T-helper 2 cell treated with Interferon-gamma antibody and Interleukin-4, amounts not matched to agents 5 μg/mL and 100 μg/mL, for 36 hours (primary cell): ENCODE results near the gene DIS3L2.
A peak's percentile ranks its signal among the peaks of the same experiment; 100 is the strongest.
"Not testable (repeated sequence)": the region's sequence is repeated elsewhere in the genome, so short reads cannot be mapped to it uniquely, and the experiment has no call there.

ENCODE experiments used
- DNase-seq: peaks from one replicate; pipeline ENCODE4 v3.0.0; 2021; ENCODE audit warnings: low spot score
- H3K27ac Mint-ChIP-seq: one replicate; pipeline ENCODE4 v1.8.0; 2021; ENCODE audit warnings: mild to moderate bottlenecking, mixed read lengths
- H3K27me3 Mint-ChIP-seq: one replicate; pipeline ENCODE4 v1.8.0; 2021; ENCODE audit warnings: low read depth, mixed read lengths
- H3K36me3 Mint-ChIP-seq: one replicate; pipeline ENCODE4 v1.8.0; 2021; ENCODE audit warnings: low read depth, mixed read lengths
- H3K4me1 Mint-ChIP-seq: one replicate; pipeline ENCODE4 v1.8.0; 2021; ENCODE audit warnings: low read depth, mixed read lengths
- H3K4me3 Mint-ChIP-seq: one replicate; pipeline ENCODE4 v1.8.0; 2022; ENCODE audit warnings: mild to moderate bottlenecking, moderate library complexity, mixed read lengths
- H3K9me3 Mint-ChIP-seq: one replicate; pipeline ENCODE4 v1.8.0; 2021; ENCODE audit warnings: mixed read lengths

The DIS3L2 gene

GRCh38 chr2:232304236-232304635 is 342.7 kb downstream of the DIS3L2 start:
- Mint-ChIP-seq H3K36me3 (peaks cover 2% of the 10 kb centered on the region), H3K27ac (no peak overlapping the region), H3K27me3 (no peaks in the 10 kb centered on the region), H3K4me1 (peaks cover 13% of the 10 kb centered on the region), H3K4me3 (no peak overlapping the region), H3K9me3 (no peaks in the 10 kb centered on the region)
- DNase-seq = no peak

- H3K27ac Mint-ChIP-seq = no peak overlapping the region
- peaks cover 5% of the 10 kb centered on the region for H3K36me3 Mint-ChIP-seq
- H3K4me1 Mint-ChIP-seq = peaks cover 31% of the 10 kb centered on the region
- no peaks in the 10 kb centered on the region for H3K27me3 Mint-ChIP-seq
- DNase-seq = no peak
- peaks cover 3% of the 10 kb centered on the region for H3K9me3 Mint-ChIP-seq
- no peak overlapping the region for H3K4me3 Mint-ChIP-seq
These were observed 345.3 kb downstream of the DIS3L2 start for GRCh38 chr2:232306741-232307305.

DNA sequence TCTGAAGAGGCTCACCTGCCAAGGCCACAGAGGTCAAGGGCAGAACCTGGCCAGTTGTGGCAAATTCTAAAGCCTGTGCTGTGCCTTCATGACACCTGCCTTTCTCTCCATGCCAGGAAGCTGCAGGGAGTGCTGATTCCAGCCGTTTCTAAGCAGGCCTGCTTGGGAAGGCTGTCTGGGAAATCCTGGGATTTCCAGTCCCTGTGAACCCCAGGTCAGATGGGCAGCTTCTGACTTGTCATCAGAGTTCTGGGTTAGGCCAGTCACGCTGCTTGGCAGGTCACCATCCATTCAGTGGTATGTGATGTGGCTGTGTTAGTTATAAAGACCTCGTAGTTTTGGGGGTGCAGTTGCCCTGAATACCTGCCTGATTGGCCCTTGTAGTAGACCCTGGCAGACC is 346.3 kb downstream of the DIS3L2 start:
- Mint-ChIP-seq H3K36me3 (peaks cover 14% of the 10 kb centered on the region), H3K27me3 (no peaks in the 10 kb centered on the region), H3K9me3 (peaks cover 13% of the 10 kb centered on the region), H3K4me3 (no peak overlapping the region), H3K4me1 (peaks cover 32% of the 10 kb centered on the region), H3K27ac (no peak overlapping the region)
- no peak for DNase-seq

DNA sequence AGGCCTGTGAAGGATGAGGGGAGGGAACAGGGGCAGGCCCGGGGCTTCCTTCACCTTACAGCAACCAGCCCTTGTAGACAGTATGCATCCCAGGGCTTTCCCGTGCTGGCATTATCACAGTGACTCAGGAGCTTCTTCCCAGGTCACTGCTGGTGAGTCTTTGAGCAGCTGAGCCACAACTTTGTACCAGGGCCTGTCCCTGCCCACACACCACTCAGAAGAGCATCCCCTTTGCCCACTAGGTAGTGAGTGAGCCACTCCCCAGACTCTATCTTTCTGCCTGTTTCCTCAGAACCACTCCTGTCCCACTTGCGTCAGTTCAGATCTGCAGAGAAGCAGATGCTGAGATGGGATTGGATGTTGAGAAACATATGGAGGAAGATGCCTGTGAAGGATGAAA is 347.5 kb downstream of the DIS3L2 start:
- peak overlapping the region; percentile 18 for H3K4me3 Mint-ChIP-seq

GRCh38 chr2:232309592-232309991 is 348.1 kb downstream of the DIS3L2 start:
- no peaks in the 10 kb centered on the region for H3K27me3 Mint-ChIP-seq
- H3K9me3 Mint-ChIP-seq = peaks cover 25% of the 10 kb centered on the region
- H3K4me3 Mint-ChIP-seq = peak overlapping the region; percentile 54
- DNase-seq = no peak
- peaks cover 43% of the 10 kb centered on the region for H3K4me1 Mint-ChIP-seq
- peaks cover 25% of the 10 kb centered on the region for H3K36me3 Mint-ChIP-seq
- peak overlapping the region; percentile 74 for H3K27ac Mint-ChIP-seq

More for the DNA sequence above, 347.5 kb downstream of the DIS3L2 start:
- H3K27me3 Mint-ChIP-seq = no peaks in the 10 kb centered on the region
- peaks cover 38% of the 10 kb centered on the region for H3K4me1 Mint-ChIP-seq
- H3K36me3 Mint-ChIP-seq = peaks cover 24% of the 10 kb centered on the region
- H3K9me3 Mint-ChIP-seq = peaks cover 23% of the 10 kb centered on the region
- H3K27ac Mint-ChIP-seq = peak overlapping the region; percentile 69
- DNase-seq = no peak

DNA sequence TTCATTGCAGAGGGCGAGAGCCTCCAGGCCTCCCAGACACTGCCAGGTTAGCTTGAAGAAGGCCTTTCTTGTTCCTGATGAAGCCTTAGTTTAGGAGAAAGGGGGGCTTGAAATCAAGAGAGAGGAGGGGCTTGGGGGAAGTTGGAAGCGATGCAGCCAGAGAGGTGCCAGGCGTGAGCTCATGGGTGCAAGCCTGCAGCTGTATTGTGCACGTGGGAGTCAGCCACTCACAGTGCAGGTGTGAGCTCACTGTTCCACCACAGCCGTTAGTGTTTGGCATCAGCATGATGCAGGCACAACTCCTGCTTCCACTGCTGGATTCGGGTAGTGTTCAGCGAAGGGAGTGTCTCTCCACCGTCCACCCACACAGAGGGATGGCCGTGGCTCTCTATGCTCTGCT is 348.6 kb downstream of the DIS3L2 start:
- peaks cover 49% of the 10 kb centered on the region for H3K4me1 Mint-ChIP-seq

GRCh38 chr2:232310696-232311095 is 349.2 kb downstream of the DIS3L2 start:
- H3K4me1 Mint-ChIP-seq = peaks cover 54% of the 10 kb centered on the region
- H3K9me3 Mint-ChIP-seq = peaks cover 26% of the 10 kb centered on the region
- H3K27me3 Mint-ChIP-seq = no peaks in the 10 kb centered on the region
- peak overlapping the region; percentile 54 for H3K4me3 Mint-ChIP-seq
- DNase-seq = no peak
- peaks cover 27% of the 10 kb centered on the region for H3K36me3 Mint-ChIP-seq
- peak overlapping the region; percentile 74 for H3K27ac Mint-ChIP-seq

More for the DNA sequence above, 348.6 kb downstream of the DIS3L2 start:
- peak overlapping the region; percentile 54 for H3K4me3 Mint-ChIP-seq
- H3K27me3 Mint-ChIP-seq = no peaks in the 10 kb centered on the region
- peak overlapping the region; percentile 74 for H3K27ac Mint-ChIP-seq
- no peak for DNase-seq
- peaks cover 26% of the 10 kb centered on the region for H3K9me3 Mint-ChIP-seq
- peaks cover 27% of the 10 kb centered on the region for H3K36me3 Mint-ChIP-seq

- DNase-seq, H3K27me3 Mint-ChIP-seq: not testable (repeated sequence)
- Mint-ChIP-seq H3K27ac (peak overlapping the region; percentile 33), H3K36me3 (peaks cover 29% of the 10 kb centered on the region), H3K4me1 (peaks cover 69% of the 10 kb centered on the region), H3K9me3 (peaks cover 26% of the 10 kb centered on the region), H3K4me3 (peak overlapping the region; percentile 48)
These were observed 352.1 kb downstream of the DIS3L2 start for GRCh38 chr2:232313645-232314044.

DNA sequence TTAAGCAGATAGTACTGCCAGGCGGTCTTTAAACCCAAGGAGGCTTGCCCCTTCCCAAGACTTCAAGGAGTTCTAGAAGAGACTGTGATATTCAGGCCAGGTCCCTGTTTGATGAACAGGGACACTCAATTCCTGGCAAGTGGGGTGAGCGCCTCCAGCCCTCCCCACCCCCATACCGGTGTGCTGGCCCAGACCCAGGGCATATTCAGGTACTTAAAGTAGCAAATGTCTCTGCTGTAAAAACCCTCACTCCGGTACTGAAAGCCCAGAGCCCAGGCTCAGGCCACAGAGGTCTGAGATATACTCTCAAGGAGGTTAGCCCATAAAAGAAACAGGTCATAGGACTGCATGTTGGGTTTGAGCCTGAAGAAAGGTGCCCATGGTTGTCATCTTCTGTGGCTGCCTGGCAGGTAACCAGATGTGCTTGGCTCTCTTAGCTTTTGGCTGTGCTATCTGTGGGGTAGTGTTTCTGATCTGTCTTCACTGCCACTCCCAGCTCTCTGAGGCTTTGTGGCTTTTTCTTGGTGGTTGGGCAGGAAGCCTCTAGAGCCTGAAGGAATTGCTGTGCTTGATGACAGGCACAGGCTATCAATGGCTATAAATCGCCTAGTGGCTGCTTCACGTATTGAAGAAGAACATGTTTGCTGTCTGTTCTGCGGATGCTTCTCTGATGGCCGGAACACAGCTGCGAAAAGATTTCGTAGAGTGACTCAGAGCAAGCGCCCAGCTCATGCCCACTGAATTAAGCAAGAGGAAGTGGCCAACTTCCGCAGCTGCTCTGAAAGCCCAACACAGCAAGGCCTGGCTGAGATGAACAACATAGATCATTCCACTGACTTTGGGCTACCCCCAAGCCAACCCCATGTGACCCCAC is 353.8 kb downstream of the DIS3L2 start:
- Mint-ChIP-seq H3K4me3 (peak overlapping the region; percentile 84), H3K4me1 (peaks cover 62% of the 10 kb centered on the region), H3K27ac (peak overlapping the region; percentile 97), H3K9me3 (peaks cover 26% of the 10 kb centered on the region), H3K36me3 (peaks cover 29% of the 10 kb centered on the region), H3K27me3 (no peaks in the 10 kb centered on the region)
- DNase-seq = peak; percentile 79

GRCh38 chr2:232315923-232316299 is 354.4 kb downstream of the DIS3L2 start:
- H3K36me3 Mint-ChIP-seq = peaks cover 29% of the 10 kb centered on the region
- peak overlapping the region; percentile 97 for H3K27ac Mint-ChIP-seq
- H3K4me1 Mint-ChIP-seq = peaks cover 62% of the 10 kb centered on the region
- no peaks in the 10 kb centered on the region for H3K27me3 Mint-ChIP-seq
- no peak for DNase-seq
- peak overlapping the region; percentile 84 for H3K4me3 Mint-ChIP-seq
- H3K9me3 Mint-ChIP-seq = peaks cover 26% of the 10 kb centered on the region

DNA sequence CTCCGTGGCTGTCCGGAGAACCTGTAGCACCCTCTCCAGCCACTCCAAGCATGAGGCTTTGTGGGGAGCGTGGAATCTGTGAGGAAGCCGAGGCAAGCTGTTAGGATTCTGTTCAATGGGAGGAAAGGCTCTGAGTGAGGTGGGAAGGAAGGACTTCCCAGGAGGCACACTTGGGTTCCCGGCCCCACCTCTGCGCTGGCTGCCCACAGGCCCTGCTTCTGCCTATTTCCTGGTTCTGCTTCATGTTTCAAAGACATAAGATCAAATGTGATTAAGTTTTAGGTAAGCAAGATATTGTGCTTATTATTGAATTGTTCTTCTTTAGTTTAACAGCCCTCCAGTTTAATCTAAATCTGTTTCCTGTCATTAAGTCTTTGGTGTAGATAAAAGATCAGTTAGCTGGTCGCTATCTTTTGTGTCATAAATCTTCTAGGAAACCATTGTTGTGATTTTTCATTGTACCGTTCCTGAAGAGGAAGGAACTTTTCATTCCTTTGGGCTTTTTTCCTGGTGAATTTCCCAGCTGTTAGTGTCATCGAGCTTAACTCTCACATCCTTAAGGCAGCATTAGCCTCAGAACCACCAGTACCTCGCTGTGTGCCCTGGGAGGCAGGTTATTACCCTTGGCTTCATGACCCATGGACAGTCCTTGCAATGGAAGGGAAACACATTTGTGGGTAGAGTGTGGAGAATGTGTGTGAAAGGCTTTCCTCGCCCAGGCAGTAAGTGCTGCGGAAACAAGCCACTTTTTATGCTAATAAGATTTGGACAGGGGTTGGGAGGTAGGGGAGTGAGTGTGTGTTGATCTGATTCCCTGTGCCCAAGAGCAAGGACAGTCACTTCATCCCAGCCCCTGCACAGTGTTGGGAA is 355.2 kb downstream of the DIS3L2 start:
- Mint-ChIP-seq H3K4me3 (peak overlapping the region; percentile 84), H3K9me3 (peaks cover 25% of the 10 kb centered on the region), H3K27ac (peak overlapping the region; percentile 97), H3K4me1 (peaks cover 67% of the 10 kb centered on the region), H3K27me3 (no peaks in the 10 kb centered on the region), H3K36me3 (peaks cover 26% of the 10 kb centered on the region)
- no peak for DNase-seq

GRCh38 chr2:232318169-232318855 is 356.8 kb downstream of the DIS3L2 start:
- H3K9me3 Mint-ChIP-seq = peaks cover 9% of the 10 kb centered on the region
- H3K27me3 Mint-ChIP-seq = no peaks in the 10 kb centered on the region
- peak overlapping the region; percentile 57 for H3K27ac Mint-ChIP-seq
- no peak overlapping the region for H3K4me3 Mint-ChIP-seq
- no peak for DNase-seq
- H3K36me3 Mint-ChIP-seq = peaks cover 12% of the 10 kb centered on the region
- H3K4me1 Mint-ChIP-seq = peaks cover 71% of the 10 kb centered on the region

DNA sequence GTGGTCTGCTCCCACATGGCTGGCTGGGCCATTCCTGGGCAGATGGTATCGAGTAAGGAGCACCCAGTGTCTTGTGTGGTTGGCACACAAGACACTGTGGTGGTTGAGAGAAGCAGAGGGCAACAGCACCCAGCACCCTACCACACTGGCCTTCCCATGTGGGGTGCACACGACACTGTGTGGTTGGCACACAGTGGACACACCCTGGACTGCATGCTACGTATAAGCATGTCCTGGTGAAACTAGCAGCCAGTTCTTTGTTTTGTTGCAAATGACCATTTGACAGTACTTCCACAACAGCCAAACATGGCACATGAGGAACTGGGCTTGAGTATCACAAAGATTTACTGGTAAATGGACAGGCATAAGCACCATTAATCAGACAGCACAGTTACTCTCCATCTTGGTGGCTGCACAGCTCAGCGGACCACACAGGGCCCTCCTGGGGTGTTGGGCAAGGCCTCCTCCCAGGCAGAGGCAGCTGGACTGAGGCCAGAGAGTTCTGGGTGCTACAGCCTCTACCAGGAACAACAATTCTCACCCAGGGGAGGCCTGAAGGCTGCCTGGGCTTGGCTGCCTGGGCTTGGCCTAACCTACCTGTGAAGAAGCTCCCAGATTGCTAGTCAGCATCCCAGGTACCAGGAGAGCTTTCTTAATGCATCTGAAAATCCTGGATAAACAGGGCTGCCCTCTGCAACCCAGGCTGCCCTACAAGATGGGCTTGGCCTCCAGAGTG is 357.7 kb downstream of the DIS3L2 start:
- H3K4me3 Mint-ChIP-seq = peak overlapping the region; percentile 65

More for the DNA sequence above, 357.7 kb downstream of the DIS3L2 start:
- DNase-seq = no peak
- Mint-ChIP-seq H3K9me3 (peaks cover 4% of the 10 kb centered on the region), H3K27me3 (no peaks in the 10 kb centered on the region), H3K36me3 (peaks cover 6% of the 10 kb centered on the region), H3K27ac (peak overlapping the region; percentile 89), H3K4me1 (peaks cover 66% of the 10 kb centered on the region)
